Activated CD8-positive, alpha-beta T cell treated with anti-CD3 and anti-CD28 coated beads, Interleukin-2, amount 10 ng/mL, durations not matched to agents 7 days and 5 days (primary cell): Measurements from ENCODE around the gene RPH3AL. TPM values are rescaled to one million over a fixed set of nuclear protein-coding genes. Genes with fewer than 3 reads are reported as not detected.

Experiments
- ATAC-seq: fragments of 150-1000 bp; cut with Tn5 transposase; one replicate; pipeline ENCODE4 v1.10.0; 2021; ENCODE audit warnings: moderate library complexity
- CTCF ChIA-PET: fragments of 350-600 bp; sonication (Branson Sonifier 250); formaldehyde crosslinking; loops from one replicate; lab custom pipeline; 2021; ENCODE audit warnings: antibody characterized with exemption; lab: Charles Lee
- POLR2A ChIA-PET: fragments of 350-600 bp; sonication (Branson Sonifier 250); formaldehyde crosslinking; loops from one replicate; lab custom pipeline; 2021; ENCODE audit warnings: antibody characterized with exemption; lab: Charles Lee
- DNase-seq: peaks from one replicate; pipeline ENCODE4 v3.0.0-alpha.2; 2020
- H3K27ac Mint-ChIP-seq: one replicate; pipeline ENCODE4 v1.8.0; 2021; ENCODE audit warnings: mild to moderate bottlenecking, mixed read lengths
- H3K27me3 Mint-ChIP-seq: one replicate; pipeline ENCODE4 v1.8.0; 2021; ENCODE audit warnings: low read depth, mixed read lengths
- H3K36me3 Mint-ChIP-seq: one replicate; pipeline ENCODE4 v1.8.0; 2021; ENCODE audit warnings: low read depth, mixed read lengths
- H3K4me1 Mint-ChIP-seq: one replicate; pipeline ENCODE4 v1.8.0; 2021; ENCODE audit warnings: low read depth, mixed read lengths
- H3K4me3 Mint-ChIP-seq: one replicate; pipeline ENCODE4 v1.8.0; 2021; ENCODE audit warnings: mild to moderate bottlenecking, mixed read lengths
- H3K9me3 Mint-ChIP-seq: one replicate; pipeline ENCODE4 v1.8.0; 2022; ENCODE audit warnings: mixed read lengths; ENCODE audit not compliant: insufficient read depth
- total RNA-seq, 2 experiments: library from RNA; stranded (reverse); gene quantifications; one replicate each; pipeline ENCODE4 v1.2.3, GENCODE V29; 2021

Gene RPH3AL
- total RNA-seq, 2 experiments from 2014 or later = 2.5 to 3.8 TPM

DNA sequence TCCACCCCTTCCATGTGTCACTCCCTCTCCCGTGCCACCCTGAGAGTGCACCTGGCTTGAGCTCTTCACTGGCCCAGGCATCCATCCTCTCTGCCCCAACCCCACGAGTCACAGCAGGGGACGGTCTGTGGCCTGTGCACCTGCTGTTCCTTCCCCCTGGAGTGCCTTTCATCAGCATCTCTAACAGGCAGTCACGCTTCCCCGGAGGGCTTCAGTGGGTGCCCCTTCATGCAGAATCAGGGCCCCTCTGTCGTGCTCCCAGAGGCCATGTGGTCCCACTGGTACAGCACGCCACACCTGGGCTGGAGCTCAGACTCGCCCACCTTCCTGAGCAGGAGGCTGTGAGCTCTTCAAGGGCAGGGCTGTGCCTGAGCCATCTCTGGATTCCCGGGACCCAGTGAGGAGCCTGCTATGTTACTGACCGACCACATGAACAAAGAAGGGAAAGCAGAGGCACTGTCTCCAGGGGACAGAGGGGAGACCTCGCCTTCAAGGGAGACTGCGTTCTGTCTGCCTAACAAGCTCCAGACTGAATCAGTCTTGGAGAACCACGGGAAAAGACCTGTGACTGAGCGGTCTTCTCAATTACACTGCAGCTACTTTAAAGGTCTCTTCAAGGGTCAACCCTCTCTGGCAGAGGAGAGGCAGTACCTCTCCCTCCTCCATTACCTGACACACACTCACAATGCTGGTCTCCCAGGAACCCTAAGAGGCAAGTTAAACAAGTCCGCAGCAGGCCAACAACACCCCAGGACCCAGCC, 92.4 kb downstream of the RPH3AL start:
- no peaks in the 10 kb centered on the region for H3K36me3 Mint-ChIP-seq
- H3K27me3 Mint-ChIP-seq = peaks cover 3% of the 10 kb centered on the region
- no peak overlapping the region for H3K27ac Mint-ChIP-seq
- POLR2A ChIA-PET = no interaction called here
- H3K4me1 Mint-ChIP-seq = no peaks in the 10 kb centered on the region
- H3K4me3 Mint-ChIP-seq = no peak overlapping the region
- H3K9me3 Mint-ChIP-seq = no peaks in the 10 kb centered on the region
- ATAC-seq (no peak), DNase-seq (no peak)
- CTCF ChIA-PET = no interaction called here

DNA sequence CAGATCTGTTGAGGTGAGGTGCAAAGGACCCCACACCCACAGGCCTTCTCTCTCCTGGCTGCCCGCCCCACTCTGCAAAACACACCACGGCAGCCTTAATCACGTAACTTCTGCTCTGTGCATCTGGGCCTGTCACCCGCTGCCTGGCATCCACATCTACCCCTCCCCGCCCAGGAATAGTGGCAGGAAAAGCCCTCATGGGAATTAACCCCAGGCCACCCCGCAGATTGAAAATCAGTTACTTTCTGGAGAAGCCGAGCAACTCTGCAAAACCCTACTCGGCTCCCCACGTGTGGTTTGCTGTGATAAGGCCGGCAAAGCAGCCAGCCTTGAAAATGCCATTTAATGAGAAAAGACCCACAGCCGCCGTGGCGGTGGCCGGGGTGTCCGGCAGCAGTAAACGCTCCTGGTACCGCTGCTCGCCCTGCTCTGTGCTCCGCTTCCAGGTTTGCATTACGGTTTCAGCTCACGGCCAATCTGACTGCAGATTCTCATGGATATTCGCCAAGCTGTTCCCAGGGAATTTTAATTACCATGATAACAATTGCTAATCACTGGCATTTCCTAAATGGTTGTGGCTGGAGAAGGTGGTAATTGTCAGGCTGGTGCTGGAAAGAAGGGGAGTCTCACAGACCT, 93.1 kb downstream of the RPH3AL start:
- H3K9me3 Mint-ChIP-seq = no peaks in the 10 kb centered on the region
- H3K4me1 Mint-ChIP-seq = no peaks in the 10 kb centered on the region
- H3K4me3 Mint-ChIP-seq = no peak overlapping the region
- DNase-seq (no peak), ATAC-seq (no peak)
- H3K27ac Mint-ChIP-seq = no peak overlapping the region
- CTCF ChIA-PET = no interaction called here
- POLR2A ChIA-PET = no interaction called here
- H3K36me3 Mint-ChIP-seq = no peaks in the 10 kb centered on the region
- H3K27me3 Mint-ChIP-seq = peaks cover 3% of the 10 kb centered on the region

DNA sequence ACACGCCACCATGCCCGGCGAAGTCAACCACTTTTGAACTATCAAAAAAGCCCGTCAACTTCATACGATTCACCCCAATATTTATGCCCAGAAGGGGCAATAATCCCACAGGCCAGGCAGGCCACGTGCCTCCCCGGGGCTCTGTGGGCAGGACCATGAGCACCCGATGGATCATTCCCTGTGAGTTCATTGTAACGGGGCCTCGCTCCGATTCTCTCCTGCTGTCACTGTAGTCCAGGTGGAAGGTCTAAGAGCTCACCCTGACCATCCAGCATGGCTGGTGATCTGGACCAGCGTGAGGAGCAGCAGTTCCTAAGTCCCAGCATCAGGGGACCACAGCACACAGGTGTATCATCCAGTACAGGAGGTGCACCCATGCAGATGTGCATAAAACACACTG, 93.7 kb downstream of the RPH3AL start:
- H3K4me3 Mint-ChIP-seq = no peak overlapping the region
- ATAC-seq = no peak
- no peaks in the 10 kb centered on the region for H3K36me3 Mint-ChIP-seq
- no peaks in the 10 kb centered on the region for H3K9me3 Mint-ChIP-seq
- H3K27me3 Mint-ChIP-seq = peaks cover 3% of the 10 kb centered on the region
- no peak overlapping the region for H3K27ac Mint-ChIP-seq
- H3K4me1 Mint-ChIP-seq = no peaks in the 10 kb centered on the region
- POLR2A ChIA-PET = no interaction called here
- DNase-seq = no peak
- CTCF ChIA-PET = no interaction called here

DNA sequence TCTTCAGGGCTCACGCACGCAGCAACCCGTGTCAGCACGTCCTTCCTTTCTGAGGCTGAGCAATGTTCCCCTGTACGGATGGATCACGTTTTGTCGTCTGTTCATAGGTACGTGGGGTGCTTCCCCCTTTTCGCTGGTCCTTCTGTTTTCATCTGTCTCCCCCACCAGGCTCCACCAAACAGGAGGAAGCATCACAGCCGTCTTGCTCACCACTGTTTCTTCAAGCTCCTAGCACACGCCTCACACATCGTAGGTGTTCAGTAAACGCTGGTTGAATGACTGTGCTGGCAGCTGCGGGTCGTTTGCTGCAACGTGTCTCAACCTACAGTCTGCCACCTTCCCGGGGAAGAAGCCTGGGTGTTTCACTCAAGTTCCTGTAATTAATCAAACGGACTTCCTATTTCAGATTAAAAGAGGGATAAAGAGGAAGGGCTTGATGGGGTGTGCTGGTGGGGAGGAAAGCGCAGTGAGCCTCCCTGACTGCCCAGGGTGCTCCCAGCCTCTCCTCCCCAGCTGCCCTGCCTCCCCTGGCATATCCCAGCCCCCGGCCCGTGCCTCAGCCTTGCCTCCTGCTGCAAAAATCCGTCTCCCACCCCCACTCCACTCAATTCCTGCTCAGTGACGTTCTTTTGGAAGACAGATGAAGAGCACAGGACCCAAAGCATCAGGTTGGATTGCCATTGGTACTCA, 94.4 kb downstream of the RPH3AL start:
- Mint-ChIP-seq H3K27me3 (peaks cover 3% of the 10 kb centered on the region), H3K27ac (no peak overlapping the region), H3K36me3 (no peaks in the 10 kb centered on the region), H3K4me3 (no peak overlapping the region), H3K9me3 (no peaks in the 10 kb centered on the region), H3K4me1 (no peaks in the 10 kb centered on the region)
- ChIA-PET CTCF (no interaction called here), POLR2A (no interaction called here)
- no peak for DNase-seq
- no peak for ATAC-seq

DNA sequence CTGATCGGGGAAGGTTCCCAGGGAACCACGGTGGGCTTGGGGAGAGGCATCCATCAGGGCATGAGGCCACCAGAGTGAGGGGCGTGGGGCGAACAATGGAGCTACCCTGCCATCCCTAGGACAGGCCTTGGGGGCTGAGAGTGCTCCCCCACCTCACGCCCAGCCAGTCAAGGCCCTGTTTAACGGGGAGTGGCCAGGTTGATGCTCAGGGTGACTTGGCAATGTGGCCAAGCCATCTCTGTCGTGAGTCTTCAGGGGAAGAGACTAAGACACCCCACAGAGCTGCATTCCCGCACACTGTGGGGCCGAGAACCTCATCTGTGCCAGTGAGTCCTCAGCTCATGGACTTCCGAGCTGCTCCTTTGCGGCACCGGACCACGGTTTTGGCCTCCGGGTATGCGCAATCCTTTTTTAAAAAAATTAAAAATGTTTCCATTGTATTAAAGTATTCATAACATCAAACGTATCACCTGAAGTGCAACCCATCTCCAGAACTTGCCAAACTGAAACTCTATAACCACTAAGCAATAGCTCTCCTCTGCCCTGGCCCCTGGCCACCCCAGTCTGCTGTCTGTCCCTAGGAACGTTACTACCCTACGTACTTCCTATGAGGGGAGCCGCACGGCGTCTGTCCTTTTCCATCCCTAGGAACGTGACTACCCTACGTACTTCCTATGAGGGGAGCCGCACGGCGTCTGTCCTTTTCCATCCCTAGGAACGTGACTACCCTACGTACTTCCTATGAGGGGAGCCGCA, 99.3 kb downstream of the RPH3AL start:
- Mint-ChIP-seq H3K4me1 (no peaks in the 10 kb centered on the region), H3K9me3 (no peaks in the 10 kb centered on the region), H3K27ac (no peak overlapping the region), H3K4me3 (no peak overlapping the region), H3K36me3 (no peaks in the 10 kb centered on the region), H3K27me3 (peaks cover 3% of the 10 kb centered on the region)
- DNase-seq = no peak
- POLR2A ChIA-PET = no interaction called here
- CTCF ChIA-PET = no interaction called here
- ATAC-seq = no peak

DNA sequence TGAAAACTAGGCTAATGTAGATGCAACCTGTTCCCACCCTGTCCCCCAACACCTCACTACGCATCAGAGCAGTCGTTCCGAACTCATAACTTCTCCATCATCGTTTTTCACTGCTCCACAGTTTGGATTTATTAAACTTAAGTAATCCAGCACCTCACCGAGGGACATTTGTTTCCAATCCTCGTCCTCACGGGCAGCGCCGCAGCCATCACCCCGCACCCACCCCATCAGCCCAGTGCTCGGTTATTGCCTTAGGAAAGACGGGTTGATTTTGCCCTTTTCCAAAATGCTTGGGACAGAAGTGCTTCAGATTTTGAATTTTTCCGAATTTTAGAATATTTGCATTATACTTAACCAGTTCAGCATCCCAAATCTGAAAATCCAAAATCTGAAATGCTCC, 100.2 kb downstream of the RPH3AL start:
- ChIA-PET CTCF (no interaction called here), POLR2A (no interaction called here)
- H3K4me3 Mint-ChIP-seq = no peak overlapping the region
- no peaks in the 10 kb centered on the region for H3K36me3 Mint-ChIP-seq
- no peaks in the 10 kb centered on the region for H3K27me3 Mint-ChIP-seq
- H3K27ac Mint-ChIP-seq = no peak overlapping the region
- H3K4me1 Mint-ChIP-seq = no peaks in the 10 kb centered on the region
- no peaks in the 10 kb centered on the region for H3K9me3 Mint-ChIP-seq
- ATAC-seq (no peak), DNase-seq (no peak)

DNA sequence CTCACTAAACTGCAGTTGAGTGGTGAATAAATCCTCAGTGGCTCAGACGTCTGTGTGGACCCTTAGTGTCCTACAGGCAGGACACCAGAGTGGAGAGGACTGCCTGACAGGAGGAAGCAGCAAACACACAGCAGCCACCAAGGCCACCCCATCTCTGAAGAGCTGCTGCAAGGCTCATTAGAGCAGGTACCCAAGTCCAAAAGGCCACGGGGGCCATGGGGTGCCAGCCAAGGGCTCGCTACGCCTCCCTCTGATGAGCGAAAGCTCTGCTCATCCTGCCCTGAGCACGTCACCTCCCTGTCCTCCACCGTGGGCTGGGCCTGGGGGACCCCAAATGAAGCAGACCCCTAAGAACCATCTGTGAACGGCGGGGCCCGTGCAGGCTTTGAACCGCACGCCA, 101.1 kb downstream of the RPH3AL start:
- no peak overlapping the region for H3K27ac Mint-ChIP-seq
- H3K4me3 Mint-ChIP-seq = no peak overlapping the region
- ChIA-PET CTCF (no interaction called here), POLR2A (no interaction called here)
- no peaks in the 10 kb centered on the region for H3K27me3 Mint-ChIP-seq
- no peaks in the 10 kb centered on the region for H3K36me3 Mint-ChIP-seq
- H3K9me3 Mint-ChIP-seq = no peaks in the 10 kb centered on the region
- no peaks in the 10 kb centered on the region for H3K4me1 Mint-ChIP-seq
- ATAC-seq (no peak), DNase-seq (no peak)

DNA sequence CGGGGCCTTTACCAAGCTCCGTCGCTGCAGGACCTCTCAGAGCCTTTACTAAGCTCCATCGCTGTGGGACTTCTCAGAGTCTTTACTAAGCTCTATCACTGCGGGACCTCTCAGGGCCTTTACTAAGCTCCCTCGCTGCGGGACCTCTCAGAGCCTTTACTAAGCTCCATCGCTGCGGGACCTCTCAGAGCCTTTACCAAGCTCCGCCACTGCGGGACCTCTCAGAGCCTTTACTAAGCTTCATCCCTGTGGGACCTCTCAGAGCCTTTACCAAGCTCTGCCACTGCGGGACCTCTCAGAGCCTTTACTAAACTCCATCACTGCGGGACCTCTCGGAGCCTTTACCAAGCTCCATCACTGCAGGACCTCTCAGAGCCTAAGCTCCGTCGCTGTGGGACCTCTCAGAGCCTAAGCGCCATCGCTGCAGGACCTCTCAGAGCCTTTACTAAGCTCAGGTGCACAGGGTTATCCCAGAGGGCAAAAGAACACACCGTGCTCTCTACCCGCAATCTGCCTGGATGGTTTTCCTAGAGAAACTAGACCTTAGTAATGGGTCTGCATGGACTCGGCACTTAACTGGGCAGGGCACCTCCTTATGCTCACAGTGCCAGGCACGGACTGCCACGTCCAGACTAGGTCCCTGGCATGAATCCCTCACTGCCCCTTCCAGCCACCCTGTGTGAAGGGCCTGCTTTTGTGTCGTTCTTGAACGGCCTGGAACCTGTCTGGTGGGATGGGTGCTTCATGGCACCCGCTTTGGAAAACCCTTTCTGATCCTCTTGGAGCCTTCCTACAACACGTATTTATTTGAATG, 101.9 kb downstream of the RPH3AL start:
- Mint-ChIP-seq H3K4me3 (no peak overlapping the region), H3K4me1 (no peaks in the 10 kb centered on the region), H3K27ac (no peak overlapping the region), H3K36me3 (no peaks in the 10 kb centered on the region), H3K27me3 (no peaks in the 10 kb centered on the region), H3K9me3 (no peaks in the 10 kb centered on the region)
- no peak for DNase-seq
- ATAC-seq = no peak
- ChIA-PET POLR2A (no interaction called here), CTCF (no interaction called here)

DNA sequence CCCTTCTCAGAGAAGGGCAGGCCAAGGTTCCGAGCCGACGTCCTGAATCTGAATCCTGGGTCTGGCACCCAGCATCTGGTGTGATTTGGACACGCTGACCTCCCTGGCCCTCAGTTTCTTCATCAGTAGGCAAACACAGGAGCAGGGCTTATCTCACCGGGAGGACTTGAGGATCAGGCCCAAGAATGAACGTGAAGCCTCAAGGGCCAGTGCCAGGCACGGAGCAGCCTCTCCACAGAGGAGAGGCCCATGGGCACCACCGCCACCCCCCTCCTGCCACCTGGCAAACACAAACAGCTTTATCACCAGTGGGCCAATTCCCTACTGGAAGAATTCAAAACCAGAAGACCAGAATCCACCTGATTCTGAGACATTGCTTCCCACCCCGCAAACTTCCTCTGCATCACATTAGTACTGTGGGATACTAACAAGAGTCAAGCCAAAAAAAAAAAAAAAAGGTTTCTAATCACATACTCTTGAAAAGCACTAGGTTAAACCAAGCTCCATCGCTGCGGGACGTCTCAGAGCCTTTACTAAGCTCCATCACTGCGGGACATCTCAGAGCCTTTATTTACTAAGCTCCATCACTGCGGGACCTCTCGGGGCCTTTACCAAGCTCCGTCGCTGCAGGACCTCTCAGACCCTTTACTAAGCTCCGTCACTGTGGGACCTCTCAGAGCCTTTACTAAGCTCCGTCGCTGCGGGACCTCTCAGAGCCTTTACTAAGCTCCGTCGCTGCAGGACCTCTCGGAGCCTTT, 103.2 kb downstream of the RPH3AL start:
- no peak for DNase-seq

DNA sequence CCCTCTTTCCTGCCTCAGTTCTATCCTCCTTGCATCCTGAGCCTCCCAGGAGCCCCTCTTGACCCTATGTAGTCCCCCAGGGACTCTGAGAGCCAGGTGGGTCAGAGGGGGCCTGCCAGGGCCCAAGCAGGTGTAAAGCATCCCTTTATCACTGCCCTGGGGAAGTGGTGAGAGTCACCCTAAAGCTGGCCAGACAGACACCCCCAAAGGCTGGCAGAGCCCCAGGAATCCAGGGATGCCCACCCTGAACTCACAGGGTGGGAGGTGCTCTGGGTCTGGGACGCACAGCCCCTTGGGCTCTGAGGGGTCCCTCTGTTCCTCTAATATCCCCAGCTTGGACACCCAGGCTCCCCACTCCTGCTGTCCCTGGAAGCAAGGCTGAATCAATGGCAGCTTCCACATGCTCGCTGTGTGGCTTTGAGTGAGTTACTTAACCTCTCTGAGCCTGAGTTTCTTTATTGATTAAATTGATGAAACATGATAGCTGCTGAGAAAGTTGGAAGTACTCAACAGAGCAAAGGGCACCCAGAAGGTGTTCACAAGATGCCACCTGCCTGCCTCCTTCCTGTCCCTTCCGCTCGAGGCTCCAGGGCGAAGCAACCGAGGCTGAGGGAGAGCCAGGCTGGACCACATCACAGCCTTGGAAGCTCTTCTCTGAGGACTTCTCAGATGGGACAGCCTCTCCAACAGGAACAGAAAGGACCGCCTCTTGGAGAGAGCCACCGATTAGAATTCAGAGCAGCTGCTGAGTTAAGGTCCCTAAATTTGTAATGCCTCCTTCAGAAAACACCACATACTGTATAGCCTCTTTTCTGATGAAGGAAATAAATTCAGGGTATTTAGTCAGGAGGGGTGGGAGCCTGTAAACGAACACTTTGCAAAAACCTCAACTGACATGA, 104.0 kb downstream of the RPH3AL start:
- Mint-ChIP-seq H3K27me3 (no peaks in the 10 kb centered on the region), H3K4me1 (no peaks in the 10 kb centered on the region), H3K9me3 (no peaks in the 10 kb centered on the region), H3K27ac (no peak overlapping the region), H3K36me3 (no peaks in the 10 kb centered on the region), H3K4me3 (no peak overlapping the region)
- no peak for ATAC-seq
- DNase-seq = no peak
- ChIA-PET POLR2A (no interaction called here), CTCF (no interaction called here)

More for the DNA sequence above, 103.2 kb downstream of the RPH3AL start:
- H3K27me3 Mint-ChIP-seq = no peaks in the 10 kb centered on the region
- H3K4me1 Mint-ChIP-seq = no peaks in the 10 kb centered on the region
- no peaks in the 10 kb centered on the region for H3K36me3 Mint-ChIP-seq
- no peak for ATAC-seq
- no peaks in the 10 kb centered on the region for H3K9me3 Mint-ChIP-seq
- H3K27ac Mint-ChIP-seq = no peak overlapping the region
- no peak overlapping the region for H3K4me3 Mint-ChIP-seq
- ChIA-PET POLR2A (no interaction called here), CTCF (no interaction called here)
